ENCODE results near the gene PLOD3. TPM values are rescaled to one million over a fixed set of nuclear protein-coding genes. Genes with fewer than 3 reads are reported as not detected.

The PLOD3 gene
- total RNA-seq, 1 experiment from 2014 or later = 134 TPM

DNA sequence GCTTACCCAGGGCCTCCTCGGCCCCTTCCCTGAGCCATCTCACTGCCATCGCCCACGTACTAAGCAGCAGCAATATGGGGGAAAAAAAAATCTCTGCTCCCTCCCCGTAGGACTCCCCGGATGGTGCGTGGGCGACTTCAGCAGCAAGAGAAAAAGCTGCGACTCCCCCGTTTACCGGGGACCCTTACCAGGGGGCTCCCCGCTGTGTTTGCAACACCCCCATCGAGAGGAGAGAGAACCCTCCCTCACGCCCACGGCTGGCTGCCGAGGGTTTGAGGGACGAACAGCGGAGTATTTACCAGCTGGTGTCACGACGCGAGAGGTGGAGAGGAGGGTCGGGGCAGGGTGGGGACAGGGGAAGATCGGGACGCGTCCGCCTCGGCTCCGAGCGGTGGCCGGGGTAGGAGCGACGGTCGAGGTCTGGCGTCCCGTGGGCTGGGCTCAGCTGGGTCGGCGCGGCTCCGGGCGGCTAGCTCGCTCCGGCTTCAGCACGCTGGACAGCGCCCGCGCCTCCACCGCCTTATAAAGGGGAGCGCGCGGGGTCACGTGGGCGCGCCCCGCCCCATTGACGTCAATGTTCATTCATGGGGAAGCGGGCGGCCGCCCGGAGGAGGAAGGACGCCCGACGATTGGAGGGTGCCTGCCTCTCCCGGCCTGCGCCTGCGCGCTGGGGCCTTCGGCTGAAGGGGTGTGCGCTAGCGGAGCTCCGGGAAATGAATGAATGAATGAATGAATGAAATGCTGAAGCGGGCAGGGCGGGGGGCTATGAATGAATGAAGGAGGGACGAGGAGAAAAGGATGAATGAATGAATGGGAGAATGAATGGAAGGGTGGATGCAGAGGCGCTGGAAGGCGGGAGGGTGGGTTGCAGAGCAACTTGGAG lies 52.1 kb downstream of the PLOD3 start, which contains the start of gene VGF:
Gene VGF, minus strand, starts transcription at position 495 of the 883 bp plus-strand sequence. CDS start 726 bp downstream, outside the sequence.
- peak; percentile 96 for DNase-seq (ENCODE audit: unreplicated experiment)
- Mint-ChIP-seq H3K36me3 (ENCODE audit: insufficient read depth, unreplicated experiment) (peaks cover 4% of the 10 kb centered on the region), H3K9me3 (ENCODE audit: unreplicated experiment) (no peaks in the 10 kb centered on the region), H3K4me1 (ENCODE audit: insufficient read depth, unreplicated experiment) (peaks cover 41% of the 10 kb centered on the region), H3K27ac (ENCODE audit: low read depth, unreplicated experiment) (no peak within 1 kb of the TSS), H3K27me3 (ENCODE audit: insufficient read depth, unreplicated experiment) (peaks cover 52% of the 10 kb centered on the region), H3K4me3 (ENCODE audit: unreplicated experiment) (peak within 1 kb of the TSS; percentile 74)
- BruUV-seq (replicated peaks) = no TSS peak
- ChIA-PET POLR2A (interaction anchor here (0.6 to 2.6 kb wide), 13 partner anchors 9 to 623 kb away, joined by 3 to 28 read pairs (median 4); partner anchors contain the start of genes AP1S1, PLOD3, SRRT and TRIM56), CTCF (interaction anchor here (0.6 to 1.5 kb wide), 8 partner anchors 21 to 79 kb away, joined by 3 to 11 read pairs (median 4); no protein-coding TSS in a partner anchor)
- TF ChIP-seq, protein P1, sequence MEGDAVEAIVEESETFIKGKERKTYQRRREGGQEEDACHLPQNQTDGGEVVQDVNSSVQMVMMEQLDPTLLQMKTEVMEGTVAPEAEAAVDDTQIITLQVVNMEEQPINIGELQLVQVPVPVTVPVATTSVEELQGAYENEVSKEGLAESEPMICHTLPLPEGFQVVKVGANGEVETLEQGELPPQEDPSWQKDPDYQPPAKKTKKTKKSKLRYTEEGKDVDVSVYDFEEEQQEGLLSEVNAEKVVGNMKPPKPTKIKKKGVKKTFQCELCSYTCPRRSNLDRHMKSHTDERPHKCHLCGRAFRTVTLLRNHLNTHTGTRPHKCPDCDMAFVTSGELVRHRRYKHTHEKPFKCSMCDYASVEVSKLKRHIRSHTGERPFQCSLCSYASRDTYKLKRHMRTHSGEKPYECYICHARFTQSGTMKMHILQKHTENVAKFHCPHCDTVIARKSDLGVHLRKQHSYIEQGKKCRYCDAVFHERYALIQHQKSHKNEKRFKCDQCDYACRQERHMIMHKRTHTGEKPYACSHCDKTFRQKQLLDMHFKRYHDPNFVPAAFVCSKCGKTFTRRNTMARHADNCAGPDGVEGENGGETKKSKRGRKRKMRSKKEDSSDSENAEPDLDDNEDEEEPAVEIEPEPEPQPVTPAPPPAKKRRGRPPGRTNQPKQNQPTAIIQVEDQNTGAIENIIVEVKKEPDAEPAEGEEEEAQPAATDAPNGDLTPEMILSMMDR (IDR thresholded peaks at IDR 0.05; ENCODE audit: unreplicated experiment) = no peak
- intact Hi-C loops (cut with micrococcal nuclease) = no loop called here

DNA sequence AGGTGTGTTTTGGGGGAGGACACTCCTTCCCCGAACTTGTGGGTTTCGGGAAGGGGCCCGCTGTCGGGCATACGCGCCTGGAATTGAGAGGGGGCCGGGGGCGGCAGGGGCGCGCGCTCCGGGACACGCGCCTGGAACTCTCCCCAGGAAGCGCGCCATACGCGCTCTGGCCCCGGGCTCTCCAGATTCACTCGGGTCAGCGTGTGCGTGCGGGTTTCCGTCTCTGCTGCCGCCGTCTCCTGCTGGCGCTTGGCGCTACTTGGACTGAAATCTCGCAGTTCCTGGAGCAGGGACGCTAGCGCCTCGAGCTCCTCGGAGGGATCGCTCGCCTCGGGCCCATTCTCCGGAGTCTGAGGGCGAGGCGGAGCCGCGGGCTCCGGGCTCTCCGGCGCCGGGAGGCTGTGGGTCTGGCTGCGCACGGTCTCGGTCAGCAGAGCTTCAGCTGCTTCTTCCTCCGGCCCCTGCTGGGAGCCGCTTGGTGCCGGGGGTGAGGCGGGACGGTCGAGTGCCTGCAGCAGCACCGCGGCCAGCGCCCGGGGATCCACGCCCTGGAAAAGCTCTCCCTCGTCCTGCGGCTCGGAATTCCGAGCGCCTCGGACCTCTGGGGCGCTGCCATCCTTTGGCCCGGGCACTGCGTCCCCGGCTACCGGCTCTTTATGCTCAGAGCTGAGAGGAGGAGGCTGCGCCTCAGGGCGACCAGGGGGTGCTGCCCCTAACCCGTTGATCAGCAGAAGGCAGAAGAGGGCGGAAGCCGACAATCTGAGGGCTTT lies 53.1 kb downstream of the PLOD3 start:
- Mint-ChIP-seq H3K4me1 (ENCODE audit: insufficient read depth, unreplicated experiment) (peaks cover 46% of the 10 kb centered on the region), H3K36me3 (ENCODE audit: insufficient read depth, unreplicated experiment) (peaks cover 14% of the 10 kb centered on the region), H3K27me3 (ENCODE audit: insufficient read depth, unreplicated experiment) (peaks cover 42% of the 10 kb centered on the region), H3K4me3 (ENCODE audit: unreplicated experiment) (peak overlapping the region; percentile 74), H3K9me3 (ENCODE audit: unreplicated experiment) (no peaks in the 10 kb centered on the region), H3K27ac (ENCODE audit: low read depth, unreplicated experiment) (no peak overlapping the region)
- ChIA-PET POLR2A (interaction anchor here (0.6 to 2.6 kb wide), 8 partner anchors 9 to 289 kb away, joined by 3 to 28 read pairs (median 4); partner anchors contain the start of genes AP1S1, SRRT, TRIM56 and UFSP1), CTCF (interaction anchor here (0.6 to 1.5 kb wide), 4 partner anchors 10 to 23 kb away, joined by 3 to 7 read pairs (median 4); no protein-coding TSS in a partner anchor)
- peak; percentile 56 for DNase-seq (ENCODE audit: unreplicated experiment)
- intact Hi-C loops (cut with micrococcal nuclease) = no loop called here
- BruUV-seq (replicated peaks) = TSS peak; percentile 61
- TF ChIP-seq, protein P1 (IDR thresholded peaks at IDR 0.05; ENCODE audit: unreplicated experiment) = no peak

GRCh38 chr7:101163279-101164070 lies 53.9 kb downstream of the PLOD3 start:
- intact Hi-C loops (cut with micrococcal nuclease) = no loop called here
- no TSS peak for BruUV-seq (replicated peaks)
- Mint-ChIP-seq H3K36me3 (ENCODE audit: insufficient read depth, unreplicated experiment) (peaks cover 21% of the 10 kb centered on the region), H3K9me3 (ENCODE audit: unreplicated experiment) (no peaks in the 10 kb centered on the region), H3K27ac (ENCODE audit: low read depth, unreplicated experiment) (peak overlapping the region; percentile 67), H3K4me3 (ENCODE audit: unreplicated experiment) (peak overlapping the region; percentile 74), H3K4me1 (ENCODE audit: insufficient read depth, unreplicated experiment) (peaks cover 40% of the 10 kb centered on the region), H3K27me3 (ENCODE audit: insufficient read depth, unreplicated experiment) (peaks cover 34% of the 10 kb centered on the region)
- DNase-seq (ENCODE audit: unreplicated experiment) = peak; percentile 66
- POLR2A ChIA-PET = interaction anchor here (1.2 to 2.6 kb wide), 5 partner anchors 8 to 78 kb away, joined by 3 to 28 read pairs (median 3); partner anchors contain the start of genes AP1S1 and TRIM56
- TF ChIP-seq, protein P1 (IDR thresholded peaks at IDR 0.05; ENCODE audit: unreplicated experiment) = no peak
- CTCF ChIA-PET = interaction anchor here (1.1 kb wide), 1 partner anchor 19 kb away, joined by 7 read pairs; no protein-coding TSS in a partner anchor
